22Rv1 (cell line): ENCODE data around the gene NAV3.

Source experiments
- H3K27ac ChIP-seq: fragments of 450-650 bp; 2 replicates; pipeline ENCODE4 v1.5.1; 2017
- CTCF ChIP-seq: fragments of 450-650 bp; IDR thresholded peaks from 2 replicates; pipeline ENCODE4 v1.5.1; 2017; ENCODE audit warnings: mild to moderate bottlenecking
- ZFX ChIP-seq: fragments of 450-650 bp; IDR thresholded peaks from 2 replicates; pipeline ENCODE4 v1.6.1; 2017; ENCODE audit warnings: antibody characterized with exemption, borderline replicate concordance

The NAV3 gene

GRCh38 chr12:77830583-77831351 is at the start of gene NAV3:
NAV3 (plus strand) TSS chr12:77830894; CDS start chr12:77831462, 568 bp downstream.
- TF ChIP-seq ZFX (no peak), CTCF (no peak)
- no peak within 1 kb of the TSS for H3K27ac ChIP-seq

- TF ChIP-seq ZFX (no peak), CTCF (no peak)
- no peak overlapping the region for H3K27ac ChIP-seq
Measured at GRCh38 chr12:77782034-77782433, 48.7 kb upstream of the NAV3 start.

- H3K27ac ChIP-seq = no peak overlapping the region
- TF ChIP-seq ZFX (no peak), CTCF (no peak)
Measured at GRCh38 chr12:77782766-77783165, 47.9 kb upstream of the NAV3 start.

GRCh38 chr12:77785211-77785610 is 45.5 kb upstream of the NAV3 start:
- no peak overlapping the region for H3K27ac ChIP-seq
- TF ChIP-seq CTCF = no peak
- no peak for TF ChIP-seq ZFX

GRCh38 chr12:77786675-77787074 is 44.0 kb upstream of the NAV3 start:
- H3K27ac ChIP-seq = no peak overlapping the region
- TF ChIP-seq CTCF (no peak), ZFX (no peak)

GRCh38 chr12:77788231-77789168 is 42.2 kb upstream of the NAV3 start:
- TF ChIP-seq CTCF (no peak), ZFX (no peak)
- H3K27ac ChIP-seq = no peak overlapping the region

- H3K27ac ChIP-seq = no peak overlapping the region
- no peak for TF ChIP-seq ZFX
- TF ChIP-seq CTCF = no peak
Measured at GRCh38 chr12:77795699-77796098, 35.0 kb upstream of the NAV3 start.
